Osteoblast (primary cell): ENCODE measurements around the gene LMAN2L. TPM values are rescaled to one million over a fixed set of nuclear protein-coding genes. Genes with fewer than 3 reads are reported as not detected.

Source experiments
- DNase-seq: peaks from one replicate; pipeline ENCODE4 v3.0.0; 2011; ENCODE audit warnings: low spot score, mixed read lengths; ENCODE audit not compliant: insufficient read length; ENCODE audit errors: missing footprints
- H2AFZ ChIP-seq: 2 replicates; pipeline ENCODE4 v1.6.0; 2011; ENCODE audit warnings: mild to moderate bottlenecking, low read length
- H3K27ac ChIP-seq: 2 replicates; pipeline ENCODE4 v1.5.1; 2011; ENCODE audit warnings: mild to moderate bottlenecking, low read depth, low read length, moderate library complexity
- H3K27me3 ChIP-seq: 2 replicates; pipeline ENCODE4 v1.6.0; 2012; ENCODE audit warnings: mild to moderate bottlenecking, control low read depth, inconsistent platforms, low read length, moderate library complexity; ENCODE audit not compliant: insufficient read depth
- H3K36me3 ChIP-seq: 2 replicates; pipeline ENCODE4 v1.5.1; 2011; ENCODE audit warnings: mild to moderate bottlenecking, low read length, control low read depth, moderate library complexity; ENCODE audit not compliant: insufficient read depth
- H3K4me1 ChIP-seq: 2 replicates; pipeline ENCODE4 v1.5.1; 2011; ENCODE audit warnings: mild to moderate bottlenecking, low read length, control low read depth, moderate library complexity; ENCODE audit not compliant: insufficient read depth
- H3K4me2 ChIP-seq: 2 replicates; pipeline ENCODE4 v1.6.0; 2011; ENCODE audit warnings: mild to moderate bottlenecking, low read length; ENCODE audit not compliant: insufficient read depth
- H3K4me3 ChIP-seq: fragments of 200-600 bp; sonication (generic); 3 replicates; pipeline ENCODE4 v1.5.1; 2012; ENCODE audit warnings: mild to moderate bottlenecking, low read length, inconsistent platforms; ENCODE audit not compliant: insufficient read depth
- H3K79me2 ChIP-seq: 2 replicates; pipeline ENCODE4 v1.6.0; 2012; ENCODE audit warnings: mild to moderate bottlenecking, low read length, control low read depth, inconsistent platforms; ENCODE audit not compliant: insufficient read depth
- H3K9me3 ChIP-seq: 2 replicates; pipeline ENCODE4 v1.5.1; 2011; ENCODE audit warnings: low read depth, low read length, control low read depth
- H4K20me1 ChIP-seq: 2 replicates; pipeline ENCODE4 v1.6.0; 2012; ENCODE audit warnings: mild to moderate bottlenecking, low read length, control low read depth; ENCODE audit not compliant: insufficient read depth
- total RNA-seq: library from RNA; depleted of rRNA; stranded (reverse); fragments of >200 nt; gene quantifications from 2 replicates; pipeline ENCODE4 v1.2.3, GENCODE V29; 2012
- TF ChIP-seq, protein P1 (sequence below): IDR thresholded peaks from 2 replicates; pipeline ENCODE4 v1.5.1; 2011; ENCODE audit warnings: mild to moderate bottlenecking, low read depth, low read length, moderate library complexity; ENCODE audit errors: extremely low read depth

Gene LMAN2L
- total RNA-seq, 1 donor = 26.4 TPM

- Histone ChIP-seq H3K4me1 (peaks cover 2% of the 10 kb centered on the region), H3K4me3 (no peak overlapping the region), H2AFZ (no peak overlapping the region), H3K36me3 (no peaks in the 10 kb centered on the region), H3K4me2 (no peak overlapping the region), H3K27ac (no peak overlapping the region), H3K9me3 (no peaks in the 10 kb centered on the region), H3K79me2 (no peaks in the 10 kb centered on the region), H3K27me3 (peaks cover 8% of the 10 kb centered on the region), H4K20me1 (no peaks in the 10 kb centered on the region)
- TF ChIP-seq, protein P1, sequence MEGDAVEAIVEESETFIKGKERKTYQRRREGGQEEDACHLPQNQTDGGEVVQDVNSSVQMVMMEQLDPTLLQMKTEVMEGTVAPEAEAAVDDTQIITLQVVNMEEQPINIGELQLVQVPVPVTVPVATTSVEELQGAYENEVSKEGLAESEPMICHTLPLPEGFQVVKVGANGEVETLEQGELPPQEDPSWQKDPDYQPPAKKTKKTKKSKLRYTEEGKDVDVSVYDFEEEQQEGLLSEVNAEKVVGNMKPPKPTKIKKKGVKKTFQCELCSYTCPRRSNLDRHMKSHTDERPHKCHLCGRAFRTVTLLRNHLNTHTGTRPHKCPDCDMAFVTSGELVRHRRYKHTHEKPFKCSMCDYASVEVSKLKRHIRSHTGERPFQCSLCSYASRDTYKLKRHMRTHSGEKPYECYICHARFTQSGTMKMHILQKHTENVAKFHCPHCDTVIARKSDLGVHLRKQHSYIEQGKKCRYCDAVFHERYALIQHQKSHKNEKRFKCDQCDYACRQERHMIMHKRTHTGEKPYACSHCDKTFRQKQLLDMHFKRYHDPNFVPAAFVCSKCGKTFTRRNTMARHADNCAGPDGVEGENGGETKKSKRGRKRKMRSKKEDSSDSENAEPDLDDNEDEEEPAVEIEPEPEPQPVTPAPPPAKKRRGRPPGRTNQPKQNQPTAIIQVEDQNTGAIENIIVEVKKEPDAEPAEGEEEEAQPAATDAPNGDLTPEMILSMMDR = no peak
- peak; percentile 41 for DNase-seq
These were observed 55.7 kb downstream of the LMAN2L start for GRCh38 chr2:96683972-96684820.

- Histone ChIP-seq H3K9me3 (no peaks in the 10 kb centered on the region), H3K27ac (no peak overlapping the region), H3K4me3 (no peak overlapping the region), H3K36me3 (no peaks in the 10 kb centered on the region), H3K4me1 (peaks cover 2% of the 10 kb centered on the region), H4K20me1 (no peaks in the 10 kb centered on the region), H3K79me2 (no peaks in the 10 kb centered on the region), H3K4me2 (no peak overlapping the region), H3K27me3 (peaks cover 8% of the 10 kb centered on the region), H2AFZ (no peak overlapping the region)
- TF ChIP-seq, protein P1 = no peak
- DNase-seq = peak; percentile 52
These were observed 56.6 kb downstream of the LMAN2L start for GRCh38 chr2:96683307-96683706.

DNA sequence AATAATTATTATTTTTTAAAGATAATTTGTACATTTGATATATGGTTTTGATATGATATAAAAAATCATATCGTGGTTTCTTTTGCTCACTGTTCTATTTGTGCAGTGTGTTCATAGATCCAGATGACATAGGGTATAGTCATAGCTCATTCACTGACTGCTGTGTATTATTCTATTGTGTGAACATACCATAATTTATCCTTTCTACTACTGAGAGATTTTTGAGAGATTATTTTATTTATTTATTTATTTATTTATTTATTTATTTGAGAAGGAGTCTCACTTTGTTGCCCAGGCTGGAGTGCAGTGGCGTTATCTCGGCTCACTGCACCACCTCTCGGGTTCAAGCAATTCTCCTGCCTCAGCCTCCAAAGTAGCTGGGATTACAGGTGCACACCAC is 58.3 kb downstream of the LMAN2L start:
- peaks cover 8% of the 10 kb centered on the region for H3K27me3 ChIP-seq
- DNase-seq = peak; percentile 82
- H4K20me1 ChIP-seq = no peaks in the 10 kb centered on the region
- H3K4me1 ChIP-seq = peaks cover 2% of the 10 kb centered on the region
- TF ChIP-seq, protein P1 = no peak
- H3K27ac ChIP-seq = no peak overlapping the region
- H3K9me3 ChIP-seq = no peaks in the 10 kb centered on the region
- no peak overlapping the region for H2AFZ ChIP-seq
- H3K79me2 ChIP-seq = no peaks in the 10 kb centered on the region
- no peaks in the 10 kb centered on the region for H3K36me3 ChIP-seq
- no peak overlapping the region for H3K4me3 ChIP-seq
- no peak overlapping the region for H3K4me2 ChIP-seq

GRCh38 chr2:96680561-96681141 is 59.2 kb downstream of the LMAN2L start:
- Histone ChIP-seq H3K4me3 (no peak overlapping the region), H3K4me2 (no peak overlapping the region), H2AFZ (no peak overlapping the region), H3K27me3 (peaks cover 8% of the 10 kb centered on the region), H3K36me3 (no peaks in the 10 kb centered on the region), H3K4me1 (peaks cover 2% of the 10 kb centered on the region), H4K20me1 (no peaks in the 10 kb centered on the region), H3K27ac (no peak overlapping the region), H3K9me3 (no peaks in the 10 kb centered on the region), H3K79me2 (no peaks in the 10 kb centered on the region)
- no peak for DNase-seq
- TF ChIP-seq, protein P1 = no peak
